GM19023 (cell line): Measurements from ENCODE around the gene ECEL1.

ENCODE experiments used
- ATAC-seq: cut with Tn5 transposase; IDR thresholded peaks from one replicate; pipeline ENCODE4 v1.9.1; 2021; ENCODE audit warnings: mild to moderate bottlenecking, moderate library complexity; ENCODE audit not compliant: unreplicated experiment

ECEL1 gene

GRCh38 chr2:232485757-232486557 lies 1.7 kb downstream of the ECEL1 start:
- no peak for ATAC-seq

- no peak for ATAC-seq
Measured at GRCh38 chr2:232485348-232485756, 2.3 kb downstream of the ECEL1 start.

GRCh38 chr2:232484628-232485347 lies 2.8 kb downstream of the ECEL1 start:
- ATAC-seq, result no peak

GRCh38 chr2:232483923-232484627 lies 3.6 kb downstream of the ECEL1 start:
- ATAC-seq, result no peak

GRCh38 chr2:232483311-232483922 lies 4.2 kb downstream of the ECEL1 start:
- no peak for ATAC-seq

- no peak for ATAC-seq
Measured at GRCh38 chr2:232482301-232483238, 5.1 kb downstream of the ECEL1 start.

- no peak for ATAC-seq
Measured at GRCh38 chr2:232481322-232482140, 6.1 kb downstream of the ECEL1 start.

- no peak for ATAC-seq
Measured at GRCh38 chr2:232480201-232481190, 7.1 kb downstream of the ECEL1 start.

GRCh38 chr2:232479341-232480200 lies 8.1 kb downstream of the ECEL1 start:
- no peak for ATAC-seq

- ATAC-seq, result no peak
Measured at GRCh38 chr2:232478571-232479340, 8.9 kb downstream of the ECEL1 start.

- no peak for ATAC-seq
Measured at GRCh38 chr2:232477751-232478510, 9.7 kb downstream of the ECEL1 start.

- no peak for ATAC-seq
Measured at GRCh38 chr2:232476791-232477190, 10.8 kb downstream of the ECEL1 start.

GRCh38 chr2:232476045-232476444 lies 11.6 kb downstream of the ECEL1 start:
- no peak for ATAC-seq

- no peak for ATAC-seq
Measured at GRCh38 chr2:232473467-232473890, 14.2 kb downstream of the ECEL1 start.

GRCh38 chr2:232466221-232466620 lies 21.4 kb downstream of the ECEL1 start:
- ATAC-seq, result no peak

GRCh38 chr2:232465061-232465460 lies 22.6 kb downstream of the ECEL1 start:
- no peak for ATAC-seq
